GM23338 (cell line): ENCODE measurements around the gene PDZD7.

ENCODE experiments used
- CTCF ChIP-seq, 2 experiments: fragments of 200-600 bp in 1 of 2; sonication (generic) in 1 of 2; conservative IDR thresholded peaks; 2 replicates each; pipeline versions ENCODE4 v1.5.1 to v1.6.1; 2016 to 2017; ENCODE audit warnings: antibody characterized with exemption in 2 of 2, low read depth in 2 of 2, mild to moderate bottlenecking in 2 of 2, moderate library complexity in 1 of 2
- EZH2 ChIP-seq: fragments of 200-600 bp; sonication (generic); IDR thresholded peaks from one replicate; pipeline ENCODE4 v1.8.0; 2017; ENCODE audit warnings: antibody characterized with exemption, mild to moderate bottlenecking, low read depth; ENCODE audit not compliant: unreplicated experiment
- EZH2phosphoT487 ChIP-seq: fragments of 200-600 bp; sonication (generic); IDR thresholded peaks from one replicate; pipeline ENCODE4 v1.8.1; 2018; ENCODE audit warnings: antibody characterized with exemption; ENCODE audit not compliant: unreplicated experiment
- JUNB ChIP-seq: IDR thresholded peaks from one replicate; pipeline ENCODE4 v1.6.1; 2016; ENCODE audit warnings: antibody characterized with exemption; ENCODE audit not compliant: unreplicated experiment
- POLR2AphosphoS5 ChIP-seq: IDR thresholded peaks from 2 replicates; pipeline ENCODE4 v1.6.1; 2016; ENCODE audit warnings: antibody characterized with exemption, low read depth
- ZNF114 ChIP-seq: fragments of 250-450 bp; sonication (Bioruptor Pico); IDR thresholded peaks from 2 replicates; pipeline ENCODE4 v1.5.0; 2020; ENCODE audit warnings: mild to moderate bottlenecking, moderate library complexity

- TF ChIP-seq JUNB (no peak), CTCF (conservative IDR thresholded peaks at IDR 0.05; ENCODE audit: low read depth in 2 of 2) (peak in 1 of 2 experiments; percentile 20; a peak in 2 of 4 replicates), EZH2 (peak; percentile 58), POLR2AphosphoS5 (no peak), EZH2phosphoT487 (no peak), ZNF114 (CRISPR knock-in tag) (no peak)
These were observed 17.3 kb upstream of the PDZD7 start for GRCh38 chr10:101047961-101048892.
